H4 (cell line): ENCODE data around the gene TCF7L2. TPM values are rescaled to one million over a fixed set of nuclear protein-coding genes. Genes with fewer than 3 reads are reported as not detected.
A peak's percentile ranks its signal among the peaks of the same experiment; 100 is the strongest.

Experiments
- DNase-seq: peaks from one replicate; pipeline ENCODE4 v3.0.0-alpha.2; 2015; ENCODE audit warnings: low spot score
- total RNA-seq: library from RNA; depleted of rRNA; stranded (reverse); fragments of >200 nt; shearing (Covaris generic); gene quantifications from 2 replicates; pipeline ENCODE4 v1.2.3, GENCODE V29; 2014

The TCF7L2 gene
- total RNA-seq, 1 experiment from 2014 or later = 3.4 TPM

DNA sequence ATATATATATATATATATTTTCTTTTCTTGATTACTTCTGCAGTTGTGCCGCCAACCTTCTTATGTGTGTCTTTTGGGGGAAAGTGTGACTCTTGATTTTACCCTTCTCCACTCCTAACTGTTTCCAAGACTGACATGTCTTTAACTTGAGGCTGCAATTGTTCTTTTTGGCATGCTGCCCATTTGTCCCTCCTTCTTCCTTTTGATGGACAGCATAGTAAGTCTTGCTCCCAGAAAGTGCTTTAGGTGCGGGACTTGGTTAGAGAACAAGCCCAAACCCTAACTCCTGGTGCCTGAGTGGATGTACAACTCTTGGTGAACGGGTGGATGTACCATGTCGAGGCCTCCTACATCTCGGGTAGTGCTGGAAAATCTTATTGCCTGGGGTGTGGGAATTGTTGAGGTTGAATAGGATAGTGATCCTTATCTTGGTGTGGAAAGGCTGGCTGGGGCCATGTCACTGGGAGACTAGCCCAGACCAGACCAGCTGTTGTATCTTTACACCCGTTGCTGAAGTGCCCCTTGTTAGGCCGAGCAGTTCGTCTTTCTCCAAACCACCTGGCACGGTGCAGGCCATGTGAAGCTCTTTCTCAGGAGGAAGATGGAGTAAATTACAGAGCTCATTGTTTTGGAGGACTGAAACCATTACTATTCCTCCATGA, 16.3 kb downstream of the TCF7L2 start:
- DNase-seq = no peak

DNA sequence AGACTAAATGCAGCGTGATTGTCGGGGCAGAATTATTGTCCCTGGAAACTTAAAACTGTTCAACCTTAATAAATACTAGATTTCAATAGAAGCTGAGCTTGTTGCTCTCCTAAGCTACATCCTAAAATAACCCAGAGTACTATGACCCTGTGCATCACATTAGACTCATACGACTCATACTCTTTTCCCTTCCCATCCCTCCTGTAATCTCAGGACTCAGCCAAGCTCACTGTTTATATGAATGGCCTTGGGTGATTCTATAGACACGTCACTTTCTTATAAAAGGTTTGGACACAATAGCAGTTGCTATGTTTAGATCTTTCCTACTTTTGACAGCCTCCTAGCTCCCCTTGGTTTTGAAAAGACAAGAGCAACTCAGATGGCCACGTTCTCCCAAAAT, 17.2 kb downstream of the TCF7L2 start:
- no peak for DNase-seq

DNA sequence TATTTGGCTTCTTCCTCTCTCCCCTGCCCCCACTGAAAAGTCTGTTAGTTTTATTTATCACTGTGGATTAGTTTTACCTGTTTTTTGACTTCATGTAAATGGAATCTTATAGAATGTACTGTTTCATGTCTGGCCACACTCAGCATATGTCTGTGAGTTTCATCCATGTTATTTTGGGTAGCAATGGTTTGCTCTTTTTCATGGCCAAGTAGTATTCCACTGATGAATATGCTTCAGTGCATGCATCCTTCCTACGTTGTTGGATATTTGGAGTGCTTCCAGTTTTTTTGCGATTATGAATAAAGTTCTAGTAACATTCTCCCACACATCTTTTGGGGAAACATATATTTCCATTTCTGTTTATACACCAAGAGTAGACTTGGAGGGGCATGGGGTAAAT, 19.1 kb downstream of the TCF7L2 start:
- DNase-seq = no peak

- DNase-seq = no peak
Observed at GRCh38 chr10:112969542-112969941, 19.5 kb downstream of the TCF7L2 start.

DNA sequence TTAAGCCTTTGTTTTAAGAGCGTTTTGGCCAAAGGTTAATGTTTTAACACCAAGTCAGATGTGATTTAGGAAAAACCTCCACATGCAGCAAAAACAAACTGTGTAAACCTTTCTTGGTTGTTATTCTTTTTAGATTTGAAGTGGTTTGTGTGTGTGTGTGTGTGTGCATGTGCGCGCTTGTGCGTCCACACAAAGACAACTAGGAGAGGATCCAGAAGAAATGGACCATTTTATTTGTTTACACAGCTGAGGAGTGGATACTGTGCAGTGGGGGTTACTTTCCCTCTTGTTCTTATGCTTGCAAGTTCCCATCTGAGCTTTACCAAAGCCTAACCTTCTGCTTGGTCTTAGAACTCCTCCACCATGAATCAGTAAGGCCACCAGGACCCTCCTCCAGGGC, 20.0 kb downstream of the TCF7L2 start:
- no peak for DNase-seq

- DNase-seq = no peak
Observed at GRCh38 chr10:112972606-112973005, 22.6 kb downstream of the TCF7L2 start.

- no peak for DNase-seq
Observed at GRCh38 chr10:112973046-112973445, 23.0 kb downstream of the TCF7L2 start.

DNA sequence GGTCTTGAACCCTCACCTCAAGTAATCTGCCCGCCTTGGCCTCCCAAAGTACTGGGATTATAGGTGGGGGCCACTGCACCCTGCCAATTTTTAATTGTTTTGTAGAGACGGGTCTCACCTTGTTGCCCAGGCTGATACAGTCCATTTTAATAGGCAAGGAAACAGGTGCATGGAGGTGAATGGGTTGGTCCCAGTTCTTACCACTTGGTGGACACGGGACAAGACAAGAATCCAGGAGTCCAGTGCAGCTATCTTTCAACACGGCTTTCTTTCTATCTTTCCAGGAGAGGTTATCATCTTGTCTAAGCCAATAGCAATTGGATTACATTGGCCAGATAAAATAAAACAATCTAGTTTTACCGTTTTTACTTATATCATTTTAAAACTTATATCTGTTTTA, 23.8 kb downstream of the TCF7L2 start:
- DNase-seq = no peak

DNA sequence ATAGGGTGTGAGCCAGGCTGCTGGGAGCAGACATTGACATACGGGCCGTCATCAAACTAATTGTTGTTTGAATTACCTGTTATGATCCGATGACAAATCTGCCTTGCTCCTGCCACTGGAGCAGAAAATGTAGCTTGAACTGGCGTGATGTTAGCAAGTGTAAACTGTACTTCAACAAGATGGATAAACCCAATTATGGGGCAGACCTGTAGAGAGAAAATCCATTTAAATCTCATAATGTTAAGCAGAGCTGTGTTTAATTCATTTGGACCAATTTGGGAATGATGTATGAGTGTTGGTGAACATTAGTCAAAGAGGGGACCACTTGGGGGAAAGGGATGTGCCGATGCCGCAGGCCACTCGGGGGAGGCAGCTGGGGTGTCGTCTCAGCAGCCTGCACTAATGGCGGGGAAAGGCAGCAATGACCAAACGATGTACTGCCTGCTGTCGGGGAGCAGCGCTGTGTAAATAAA, 27.4 kb downstream of the TCF7L2 start:
- DNase-seq = no peak

GRCh38 chr10:112979927-112980326, 29.9 kb downstream of the TCF7L2 start:
- no peak for DNase-seq

DNA sequence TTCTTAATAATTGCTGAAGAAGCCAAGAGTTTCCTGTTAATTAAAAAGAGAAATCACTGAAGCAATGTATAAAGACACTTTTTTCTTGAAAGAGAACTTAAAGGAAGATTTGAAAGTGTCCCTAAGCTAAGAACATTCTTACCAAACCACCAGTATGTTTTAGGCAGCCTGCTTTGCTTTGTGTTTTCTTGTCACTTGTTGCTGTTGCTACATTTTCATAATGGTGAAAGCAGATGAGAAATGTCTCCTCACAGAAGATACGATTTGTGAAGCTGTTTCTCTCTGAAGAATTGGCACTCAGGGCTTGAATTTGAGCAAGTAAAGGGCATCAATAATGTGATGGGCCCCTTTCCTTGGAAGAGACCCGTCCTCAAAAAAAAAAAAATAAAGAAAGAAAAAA, 30.9 kb downstream of the TCF7L2 start:
- no peak for DNase-seq

DNA sequence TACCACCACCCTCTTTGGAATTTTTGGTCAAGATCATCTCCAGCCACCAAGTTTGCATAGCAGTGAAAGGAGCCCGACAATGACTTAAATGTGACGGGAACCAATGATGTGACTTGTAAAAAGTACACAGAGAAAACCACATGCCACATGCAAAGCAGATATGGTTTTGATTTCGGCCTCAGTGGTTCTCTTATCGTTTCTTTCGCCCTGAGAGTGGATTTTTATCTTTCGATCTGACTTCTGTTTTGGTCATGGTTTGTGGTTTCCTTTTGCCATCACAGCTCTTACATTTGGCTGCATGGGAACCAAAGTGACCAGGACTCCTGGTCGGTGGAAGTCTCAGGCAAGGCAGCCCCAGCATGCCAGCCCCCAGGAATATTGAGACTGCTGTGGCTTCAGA, 31.5 kb downstream of the TCF7L2 start:
- peak; percentile 74 for DNase-seq

GRCh38 chr10:112983444-112984056, 33.5 kb downstream of the TCF7L2 start:
- no peak for DNase-seq

GRCh38 chr10:112984756-112985155, 34.7 kb downstream of the TCF7L2 start:
- no peak for DNase-seq

DNA sequence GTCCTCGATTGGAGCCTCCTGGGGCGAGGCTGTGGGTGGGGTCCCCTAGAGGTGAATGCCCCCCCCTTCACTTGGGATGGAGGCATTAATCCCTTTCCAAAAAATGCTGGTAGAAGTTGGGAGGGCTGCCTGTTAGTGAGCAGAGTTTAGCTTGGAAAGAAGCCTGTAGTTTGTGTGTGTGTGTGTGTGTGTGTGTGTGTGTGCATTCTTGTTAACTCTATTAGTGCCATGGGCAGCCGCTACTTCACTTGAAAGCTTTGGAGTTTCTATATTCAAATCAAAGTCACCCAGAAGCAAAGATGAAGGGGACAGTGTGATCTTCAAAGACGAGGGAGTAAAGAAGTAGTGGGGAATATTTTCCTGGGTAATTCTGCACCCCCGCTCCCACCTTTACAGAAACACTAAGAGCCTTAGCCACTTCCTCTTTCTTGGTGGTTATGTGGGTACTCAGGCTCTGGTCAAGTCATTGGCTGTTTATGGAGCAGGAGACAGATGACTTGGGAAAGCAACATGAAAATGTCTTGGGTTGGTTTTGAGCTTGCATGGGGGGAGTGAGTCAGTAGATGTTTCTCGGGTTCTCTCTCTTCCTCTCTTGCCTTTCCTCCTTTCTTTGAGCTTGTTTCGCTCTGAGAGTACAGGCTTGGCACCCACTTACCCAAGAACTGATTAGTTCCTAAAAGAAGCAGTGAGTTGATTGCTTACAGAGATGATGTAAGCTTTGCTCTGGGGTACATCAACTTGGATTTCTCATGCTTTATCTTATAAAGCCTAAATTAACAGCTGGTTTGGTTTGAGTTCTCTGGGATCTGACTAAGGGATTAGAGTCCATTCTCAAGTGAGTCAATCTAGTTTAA, 35.9 kb downstream of the TCF7L2 start:
- peak; percentile 48 for DNase-seq

DNA sequence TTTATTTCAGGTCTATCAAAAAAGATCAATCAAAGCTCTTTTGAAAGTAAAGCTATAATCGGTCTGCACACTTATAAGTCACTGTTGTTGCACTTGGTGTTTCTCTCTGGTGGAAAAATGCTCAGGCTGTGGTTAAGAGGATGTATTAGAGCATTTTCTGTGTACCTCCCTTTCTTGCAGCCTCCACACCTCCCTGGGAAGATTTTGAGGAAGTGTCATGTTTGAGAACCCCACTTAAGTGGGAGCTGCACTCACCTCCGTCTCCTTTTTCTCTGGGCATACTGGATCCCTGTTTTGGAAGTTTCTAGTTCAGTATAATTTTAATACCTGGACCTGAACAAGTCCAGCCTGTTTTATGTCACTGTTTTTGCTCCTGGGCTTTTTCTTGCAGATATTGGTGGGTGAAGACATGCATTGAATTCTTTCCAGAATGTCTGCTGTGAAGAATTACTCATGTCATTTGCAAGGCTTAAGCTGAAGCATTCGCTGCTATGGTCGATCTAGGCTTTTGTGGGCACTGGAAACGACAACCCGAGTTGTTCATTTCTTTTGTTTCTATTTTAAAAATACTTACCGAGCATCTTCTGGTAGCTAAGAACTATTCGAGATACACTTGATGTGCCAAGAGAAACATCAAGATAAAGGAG, 36.6 kb downstream of the TCF7L2 start:
- DNase-seq = no peak

GRCh38 chr10:112988839-112989406, 38.9 kb downstream of the TCF7L2 start:
- no peak for DNase-seq

DNA sequence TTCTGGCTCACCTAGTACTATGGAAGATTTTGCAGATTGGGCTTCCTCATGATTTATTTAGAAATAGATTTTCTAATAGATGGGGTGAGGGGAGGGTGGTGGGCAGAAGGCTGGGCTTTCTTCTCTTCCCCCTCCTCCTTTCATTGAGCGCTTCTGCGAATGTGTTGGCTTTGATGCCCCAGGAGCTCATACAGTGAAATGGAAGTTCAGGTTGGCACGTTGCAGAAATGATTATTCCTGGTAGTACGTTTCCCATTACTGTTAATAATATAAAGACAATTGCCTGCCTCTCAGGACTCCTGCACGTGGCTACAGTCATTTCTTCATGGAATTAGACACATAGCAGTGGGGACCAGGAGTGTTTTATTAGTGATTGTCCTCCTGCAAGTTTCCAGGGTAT, 39.8 kb downstream of the TCF7L2 start:
- DNase-seq = no peak

DNA sequence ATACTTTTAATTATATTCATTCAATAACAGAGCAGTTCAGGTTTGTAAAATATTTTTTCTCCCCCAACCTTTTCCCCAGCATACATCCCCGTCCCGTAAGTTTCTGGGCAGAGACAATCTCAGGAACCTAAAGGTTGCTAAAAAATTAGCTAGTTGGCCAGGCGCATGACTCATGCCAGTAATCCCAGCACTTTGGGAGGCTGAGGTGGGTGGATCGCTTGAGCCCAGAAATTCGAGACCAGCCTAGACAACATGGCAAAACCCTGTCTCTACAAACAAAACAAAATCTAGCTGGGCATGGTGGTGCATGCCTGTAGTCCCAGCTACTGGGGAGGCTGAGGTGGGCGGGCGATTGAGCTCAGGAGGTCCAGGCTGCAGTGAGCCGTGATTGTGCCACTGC, 40.2 kb downstream of the TCF7L2 start:
- no peak for DNase-seq

DNA sequence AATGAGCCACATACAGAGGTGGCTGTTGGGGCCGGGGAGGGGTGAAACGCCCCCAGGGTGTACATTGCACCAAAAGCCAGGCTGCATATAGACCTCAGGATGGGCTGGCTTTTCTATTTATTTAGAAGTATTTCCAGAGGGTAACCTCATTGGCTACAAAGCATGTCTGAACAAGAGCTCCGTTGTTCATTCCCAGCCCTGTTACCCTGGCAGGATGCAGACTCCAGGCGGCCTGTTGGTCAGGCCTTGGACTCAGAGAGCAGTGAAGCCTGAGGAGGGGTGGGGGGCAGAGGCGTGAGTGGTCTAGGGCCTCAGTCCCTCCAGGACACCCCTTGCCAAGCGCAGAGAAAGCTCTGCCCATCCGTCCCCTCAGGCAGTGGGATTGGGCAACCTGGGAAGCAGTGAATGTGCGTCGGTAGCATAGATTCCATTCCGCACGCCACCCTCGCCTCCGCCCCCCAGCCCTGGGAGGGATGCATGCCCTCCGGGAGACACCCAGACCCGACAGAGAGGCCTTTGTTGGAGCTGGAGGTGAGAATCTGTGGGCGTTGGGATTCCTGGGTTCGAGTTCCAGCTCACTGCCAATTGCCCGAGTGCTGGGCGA, 41.9 kb downstream of the TCF7L2 start:
- DNase-seq = no peak

DNA sequence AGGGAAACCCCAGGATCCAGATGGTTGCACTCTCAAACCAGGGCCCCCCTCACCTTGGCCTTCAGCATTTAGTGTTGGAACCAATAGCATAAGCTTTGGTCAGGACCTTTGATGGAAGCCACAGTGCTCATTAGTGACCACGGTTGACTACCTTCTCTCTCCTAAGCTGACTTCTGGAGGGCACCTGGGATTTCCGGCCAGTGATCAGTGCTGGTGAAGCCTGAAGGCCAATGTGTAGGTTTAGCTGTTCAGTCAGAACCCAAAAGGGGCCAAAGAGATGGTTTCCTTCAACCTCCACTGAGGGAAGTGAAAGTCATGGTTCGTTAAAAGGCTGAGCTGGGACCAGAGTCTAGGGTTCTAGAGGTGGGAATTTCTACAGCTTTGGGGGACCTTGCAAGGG, 46.4 kb downstream of the TCF7L2 start:
- no peak for DNase-seq

DNA sequence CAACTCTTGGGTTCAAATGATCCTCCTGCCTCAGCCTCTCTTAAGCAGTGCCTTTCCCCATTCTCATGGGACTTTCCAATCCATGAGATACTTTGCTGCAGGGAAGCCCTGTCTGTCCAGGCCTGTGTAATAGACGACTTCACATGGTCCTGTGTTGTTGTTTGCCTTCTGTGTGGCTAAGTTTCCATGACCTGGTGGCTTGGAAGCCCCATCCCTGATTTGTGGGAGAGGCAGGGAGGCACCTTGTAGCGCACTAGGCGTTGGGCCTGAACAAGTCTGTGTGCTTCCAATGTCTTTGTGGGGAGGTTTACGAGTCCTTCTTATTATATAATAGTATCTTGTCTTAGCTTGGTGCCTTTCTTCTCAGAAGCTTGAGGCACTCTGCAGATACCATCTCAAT, 49.1 kb downstream of the TCF7L2 start:
- DNase-seq = no peak
